Loucy (cell line): ENCODE results near the gene MAFF.

Source experiments
- H2AFZ ChIP-seq: fragments of 200-600 bp; sonication (generic); 2 replicates; pipeline ENCODE4 v1.6.0; 2016; ENCODE audit warnings: antibody characterized with exemption, mild to moderate bottlenecking, low read length, moderate library complexity
- H3F3A ChIP-seq: fragments of 200-600 bp; 2 replicates; pipeline ENCODE4 v1.6.0; 2016; ENCODE audit warnings: antibody characterized with exemption, low read depth, mild to moderate bottlenecking
- H3K27me3 ChIP-seq: fragments of 200-600 bp; sonication (generic); 2 replicates; pipeline ENCODE4 v1.6.1; 2014; ENCODE audit warnings: low read length, mild to moderate bottlenecking; ENCODE audit not compliant: insufficient read depth, poor library complexity, severe bottlenecking
- H3K36me3 ChIP-seq: fragments of 200-600 bp; sonication (generic); 2 replicates; pipeline ENCODE4 v1.6.1; 2016; ENCODE audit warnings: low read length; ENCODE audit not compliant: insufficient read depth
- H3K4me1 ChIP-seq: fragments of 200-600 bp; sonication (generic); 2 replicates; pipeline ENCODE4 v1.5.1; 2014; ENCODE audit warnings: low read length, mild to moderate bottlenecking; ENCODE audit not compliant: insufficient read depth, poor library complexity, severe bottlenecking
- H3K4me2 ChIP-seq: fragments of 200-600 bp; sonication (generic); 2 replicates; pipeline ENCODE4 v1.6.0; 2014; ENCODE audit warnings: antibody characterized with exemption, low read length, low read depth, mild to moderate bottlenecking; ENCODE audit not compliant: poor library complexity, severe bottlenecking
- H3K4me3 ChIP-seq: fragments of 200-600 bp; sonication (generic); 2 replicates; pipeline ENCODE4 v1.5.1; 2014; ENCODE audit warnings: low read length, mild to moderate bottlenecking, mixed read lengths; ENCODE audit not compliant: poor library complexity, severe bottlenecking
- H3K79me2 ChIP-seq: fragments of 200-600 bp; sonication (generic); 2 replicates; pipeline ENCODE4 v1.6.1; 2014; ENCODE audit warnings: low read length; ENCODE audit not compliant: insufficient read depth
- H3K9ac ChIP-seq: fragments of 200-600 bp; sonication (generic); 2 replicates; pipeline ENCODE4 v1.6.0; 2014; ENCODE audit warnings: mild to moderate bottlenecking, low read depth, low read length, moderate library complexity; ENCODE audit not compliant: poor library complexity, severe bottlenecking
- H3K9me2 ChIP-seq: fragments of 200-600 bp; sonication (generic); replicated peaks from 2 replicates; pipeline ENCODE4 v1.6.1; 2016; ENCODE audit warnings: low read depth, low read length, mixed read lengths
- H3K9me3 ChIP-seq: fragments of 200-600 bp; sonication (generic); 2 replicates; pipeline ENCODE4 v1.6.1; 2014; ENCODE audit warnings: mild to moderate bottlenecking, antibody characterized with exemption, low read length, low read depth; ENCODE audit not compliant: insufficient read depth
- H4K20me1 ChIP-seq: fragments of 200-600 bp; sonication (generic); 2 replicates; pipeline ENCODE4 v1.6.0; 2014; ENCODE audit warnings: antibody characterized with exemption, low read length, mild to moderate bottlenecking; ENCODE audit not compliant: insufficient read depth, poor library complexity, severe bottlenecking
- CTCF ChIP-seq: fragments of 200-600 bp; sonication (generic); conservative IDR thresholded peaks from 2 replicates; pipeline ENCODE4 v1.5.1; 2014; ENCODE audit warnings: mild to moderate bottlenecking, antibody characterized with exemption, low read length
- EZH2phosphoT487 ChIP-seq: fragments of 200-600 bp; IDR thresholded peaks from 2 replicates; pipeline ENCODE4 v1.6.1; 2018; ENCODE audit warnings: antibody characterized with exemption, mild to moderate bottlenecking, moderate library complexity, borderline replicate concordance

The MAFF gene

GRCh38 chr22:38251341-38251692 lies 49.5 kb downstream of the MAFF start:
- peaks cover 2% of the 10 kb centered on the region; the same call in 1 of the 2 replicates for H3K36me3 ChIP-seq
- H3K9me3 ChIP-seq, result no peaks in the 10 kb centered on the region
- H3K4me2 ChIP-seq, result no peak overlapping the region
- no peak overlapping the region for H2AFZ ChIP-seq
- TF ChIP-seq EZH2phosphoT487 (no peak), CTCF (no peak)
- H3K9me2 ChIP-seq, result no peaks in the 10 kb centered on the region
- H3K4me3 ChIP-seq, result no peak overlapping the region
- H3K79me2 ChIP-seq, result no peaks in the 10 kb centered on the region
- no peaks in the 10 kb centered on the region for H3K27me3 ChIP-seq
- H3K4me1 ChIP-seq, result no peaks in the 10 kb centered on the region
- no peaks in the 10 kb centered on the region for H4K20me1 ChIP-seq
- H3F3A ChIP-seq, result no peaks in the 10 kb centered on the region
- no peak overlapping the region for H3K9ac ChIP-seq

- Histone ChIP-seq H3K4me3 (no peak overlapping the region), H3F3A (no peaks in the 10 kb centered on the region), H3K27me3 (no peaks in the 10 kb centered on the region), H3K9me2 (no peaks in the 10 kb centered on the region), H3K36me3 (no peaks in the 10 kb centered on the region), H3K4me2 (no peak overlapping the region), H3K79me2 (0 out of 2 replicates have a peak, but pooled peaks cover 2% of the 10 kb centered on the region), H3K4me1 (no peaks in the 10 kb centered on the region), H3K9me3 (no peaks in the 10 kb centered on the region), H2AFZ (no peak overlapping the region), H4K20me1 (no peaks in the 10 kb centered on the region), H3K9ac (no peak overlapping the region)
- TF ChIP-seq EZH2phosphoT487, result no peak
- no peak for TF ChIP-seq CTCF
Observed at GRCh38 chr22:38255697-38256096, 53.9 kb downstream of the MAFF start.

- Histone ChIP-seq H3K36me3 (no peaks in the 10 kb centered on the region), H3K4me2 (no peak overlapping the region), H3K9me3 (no peaks in the 10 kb centered on the region), H3K27me3 (no peaks in the 10 kb centered on the region), H3K4me1 (no peaks in the 10 kb centered on the region), H2AFZ (no peak overlapping the region), H3K79me2 (0 out of 2 replicates have a peak, but pooled peaks cover 9% of the 10 kb centered on the region), H3F3A (no peaks in the 10 kb centered on the region), H3K9ac (no peak overlapping the region), H3K9me2 (no peaks in the 10 kb centered on the region), H4K20me1 (no peaks in the 10 kb centered on the region), H3K4me3 (no peak overlapping the region)
- TF ChIP-seq CTCF (no peak), EZH2phosphoT487 (no peak)
Observed at GRCh38 chr22:38257181-38257580, 55.4 kb downstream of the MAFF start.
